Activated CD4-positive, alpha-beta memory T cell treated with anti-CD3 and anti-CD28 coated beads for 36 hours (primary cell): ENCODE measurements around the gene RASA1. TPM values are rescaled to one million over a fixed set of nuclear protein-coding genes. Genes with fewer than 3 reads are reported as not detected.

Experiments used
- CTCF ChIA-PET: fragments of 350-600 bp; sonication (Branson Sonifier 250); formaldehyde crosslinking; loops from one replicate; lab custom pipeline; 2021; ENCODE audit warnings: antibody characterized with exemption, inconsistent platforms; lab: Charles Lee
- POLR2A ChIA-PET: fragments of 350-600 bp; sonication (Branson Sonifier 250); formaldehyde crosslinking; loops from one replicate; lab custom pipeline; 2021; ENCODE audit warnings: antibody characterized with exemption; lab: Charles Lee
- DNase-seq: peaks from one replicate; pipeline ENCODE4 v3.0.0-alpha.2; 2020
- H3K27ac Mint-ChIP-seq: one replicate; pipeline ENCODE4 v1.8.0; 2021; ENCODE audit warnings: mixed read lengths
- H3K27me3 Mint-ChIP-seq: one replicate; pipeline ENCODE4 v1.8.0; 2021; ENCODE audit warnings: mixed read lengths
- H3K36me3 Mint-ChIP-seq: one replicate; pipeline ENCODE4 v1.8.0; 2021; ENCODE audit warnings: mixed read lengths
- H3K4me1 Mint-ChIP-seq: one replicate; pipeline ENCODE4 v1.8.0; 2021; ENCODE audit warnings: low read depth, mixed read lengths
- H3K4me3 Mint-ChIP-seq: one replicate; pipeline ENCODE4 v1.8.0; 2021; ENCODE audit warnings: mild to moderate bottlenecking, mixed read lengths
- H3K9me3 Mint-ChIP-seq: one replicate; pipeline ENCODE4 v1.8.0; 2021; ENCODE audit warnings: mixed read lengths
- intact Hi-C: fragments of 100-400 bp; cut with micrococcal nuclease; formaldehyde crosslinking; loops from one replicate; pipeline ENCODE4 v1.15.1; 2023
- total RNA-seq, 2 experiments: library from RNA; stranded (reverse); gene quantifications; one replicate each; pipeline ENCODE4 v1.2.3, GENCODE V29; 2021

RASA1 gene
- total RNA-seq, 2 experiments from 2014 or later, result 25.1 to 25.4 TPM

- H3K4me3 Mint-ChIP-seq, result no peak overlapping the region
- no peak for DNase-seq
- intact Hi-C loops, result no loop called here
- H3K9me3 Mint-ChIP-seq, result no peaks in the 10 kb centered on the region
- H3K27me3 Mint-ChIP-seq, result peaks cover 4% of the 10 kb centered on the region
- CTCF ChIA-PET, result no interaction called here
- no peaks in the 10 kb centered on the region for H3K36me3 Mint-ChIP-seq
- peaks cover 3% of the 10 kb centered on the region for H3K4me1 Mint-ChIP-seq
- no peak overlapping the region for H3K27ac Mint-ChIP-seq
- POLR2A ChIA-PET, result no interaction called here
Observed at GRCh38 chr5:87434461-87434860, 166.8 kb downstream of the RASA1 start.

- Mint-ChIP-seq H3K9me3 (no peaks in the 10 kb centered on the region), H3K27me3 (peaks cover 7% of the 10 kb centered on the region), H3K36me3 (no peaks in the 10 kb centered on the region), H3K27ac (no peak overlapping the region), H3K4me1 (peaks cover 3% of the 10 kb centered on the region), H3K4me3 (no peak overlapping the region)
- ChIA-PET CTCF (interaction anchor here (0.5 kb wide), 1 partner anchor 314 kb away, joined by 3 read pairs; no protein-coding TSS in a partner anchor), POLR2A (no interaction called here)
- no peak for DNase-seq
- intact Hi-C loops, result no loop called here
Observed at GRCh38 chr5:87435144-87435694, 167.5 kb downstream of the RASA1 start.

- Mint-ChIP-seq H3K4me3 (no peak overlapping the region), H3K4me1 (peaks cover 1% of the 10 kb centered on the region), H3K36me3 (no peaks in the 10 kb centered on the region), H3K27ac (no peak overlapping the region), H3K9me3 (no peaks in the 10 kb centered on the region), H3K27me3 (peaks cover 13% of the 10 kb centered on the region)
- CTCF ChIA-PET, result interaction anchor here (0.7 kb wide), 1 partner anchor 38 kb away, joined by 3 read pairs; no protein-coding TSS in a partner anchor
- POLR2A ChIA-PET, result no interaction called here
- intact Hi-C loops, result no loop called here
- DNase-seq, result no peak
Observed at GRCh38 chr5:87437724-87438123, 170.0 kb downstream of the RASA1 start.

- POLR2A ChIA-PET, result no interaction called here
- no peak for DNase-seq
- CTCF ChIA-PET, result no interaction called here
- Mint-ChIP-seq H3K4me3 (no peak overlapping the region), H3K27ac (no peak overlapping the region), H3K4me1 (peaks cover 1% of the 10 kb centered on the region), H3K36me3 (no peaks in the 10 kb centered on the region), H3K27me3 (peaks cover 14% of the 10 kb centered on the region), H3K9me3 (no peaks in the 10 kb centered on the region)
- intact Hi-C loops, result no loop called here
Observed at GRCh38 chr5:87438231-87438630, 170.5 kb downstream of the RASA1 start.

Other genes starting within 250 kb of the RASA1 start
- gene CCNH, start 145.0 kb downstream of the RASA1 start, total RNA-seq, result 10 to 100 TPM; 65.8 to 72.7 TPM